GM21447 (cell line): ENCODE data around the gene DNTT.

Experiments used
- ATAC-seq: cut with Tn5 transposase; IDR thresholded peaks from one replicate; pipeline ENCODE4 v1.9.1; 2021; ENCODE audit not compliant: unreplicated experiment

Gene DNTT

GRCh38 chr10:96374985-96375830, 71.0 kb downstream of the DNTT start:
- peak; percentile 84 for ATAC-seq

- no peak for ATAC-seq
Measured at GRCh38 chr10:96376483-96376882, 72.2 kb downstream of the DNTT start.

DNA sequence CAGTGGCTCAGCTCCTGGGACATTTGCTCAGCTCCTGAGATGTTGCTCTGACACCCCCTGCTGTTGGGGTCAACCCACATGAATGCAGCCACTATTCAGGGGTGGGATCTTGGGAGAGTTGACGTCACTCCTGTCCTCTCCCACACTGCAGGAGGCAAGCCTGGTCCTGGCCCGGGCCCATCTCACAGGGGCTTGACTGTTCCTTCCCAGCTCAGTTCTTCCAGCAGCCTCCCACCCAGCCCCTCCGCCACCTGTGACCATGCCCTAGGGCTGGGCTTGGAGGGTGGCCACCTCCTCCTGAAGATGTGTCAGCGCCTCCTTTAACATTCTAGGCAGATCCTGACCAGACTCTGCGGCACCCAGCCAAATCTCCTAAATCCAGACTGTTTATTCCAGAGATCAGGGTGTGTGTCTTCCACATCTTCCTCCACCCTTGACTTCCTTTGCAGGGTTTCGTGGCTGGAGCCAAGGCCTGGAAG, 73.6 kb downstream of the DNTT start:
- no peak for ATAC-seq

GRCh38 chr10:96378741-96379140, 74.5 kb downstream of the DNTT start:
- ATAC-seq, result no peak

- no peak for ATAC-seq
Measured at GRCh38 chr10:96379758-96380157, 75.5 kb downstream of the DNTT start.

GRCh38 chr10:96380821-96381220, 76.6 kb downstream of the DNTT start:
- ATAC-seq, result no peak

DNA sequence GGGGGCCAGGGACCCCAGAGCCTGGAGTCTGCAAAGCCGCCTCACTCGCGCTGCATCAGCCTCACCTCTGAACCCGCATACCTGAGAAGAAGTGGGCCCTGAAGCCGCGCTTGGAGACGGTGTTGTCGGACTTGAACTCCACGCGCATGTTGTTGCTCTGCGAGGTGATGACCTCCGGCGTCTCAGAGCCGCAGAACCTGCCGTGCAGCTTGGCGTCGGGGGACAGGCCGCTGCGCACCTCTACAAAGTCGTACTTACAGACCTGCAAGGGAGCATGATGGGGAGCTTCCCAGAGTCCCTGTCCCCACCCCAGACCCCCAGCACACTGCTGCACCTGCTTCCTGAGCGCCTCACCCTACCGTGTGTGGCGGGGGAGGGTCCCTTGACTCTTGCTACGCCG, 80.3 kb downstream of the DNTT start:
- no peak for ATAC-seq

- no peak for ATAC-seq
Measured at GRCh38 chr10:96387161-96387560, 82.9 kb downstream of the DNTT start.

- ATAC-seq, result no peak
Measured at GRCh38 chr10:96387601-96388000, 83.4 kb downstream of the DNTT start.
